PC-3 (cell line): ENCODE data around the gene NEK4. TPM values are rescaled to one million over a fixed set of nuclear protein-coding genes. Genes with fewer than 3 reads are reported as not detected.

ENCODE experiments used
- ATAC-seq: fragments of 200-7000 bp; cut with Tn5 transposase; 2 replicates; pipeline ENCODE4 v1.9.1; 2020; ENCODE audit warnings: mild to moderate bottlenecking, moderate library complexity
- BruUV-seq: library from RNA; stranded (reverse); fragments of 400-500 nt; replicated peaks from 2 replicates; lab custom pipeline; 2021; lab: Mats Ljungman, UMichigan
- CTCF ChIA-PET: fragments of 300-600 bp; sonication (Branson Sonifier 250); formaldehyde crosslinking; loops from one replicate; lab custom pipeline; 2022; ENCODE audit warnings: antibody characterized with exemption; lab: Charles Lee
- POLR2A ChIA-PET: fragments of 300-600 bp; sonication (Branson Sonifier 250); formaldehyde crosslinking; loops from one replicate; lab custom pipeline; 2022; ENCODE audit warnings: antibody characterized with exemption; ENCODE audit not compliant: unreplicated experiment; lab: Charles Lee
- DNase-seq: peaks from one replicate; pipeline ENCODE4 v3.0.0-alpha.2; 2015
- H2AFZ ChIP-seq: fragments of 300-600 bp; sonication (generic); 2 replicates; pipeline ENCODE4 v1.6.0; 2016; ENCODE audit warnings: antibody characterized with exemption, low read length
- H3F3A ChIP-seq: fragments of 300-600 bp; sonication (generic); one replicate; pipeline ENCODE4 v1.6.0; 2017; ENCODE audit warnings: antibody characterized with exemption, low read length, control low read depth, mild to moderate bottlenecking; ENCODE audit not compliant: unreplicated experiment
- H3K27ac ChIP-seq: fragments of 300-600 bp; sonication (generic); 2 replicates; pipeline ENCODE4 v1.5.1; 2016; ENCODE audit warnings: mild to moderate bottlenecking, low read length
- H3K27me3 ChIP-seq: fragments of 300-600 bp; sonication (generic); 2 replicates; pipeline ENCODE4 v1.6.1; 2016; ENCODE audit warnings: low read length, mixed read lengths
- H3K36me3 ChIP-seq: fragments of 300-600 bp; sonication (generic); 2 replicates; pipeline ENCODE4 v1.6.1; 2016; ENCODE audit warnings: low read depth, mixed run types, low read length, mixed read lengths
- H3K4me1 ChIP-seq: fragments of 300-600 bp; sonication (generic); 2 replicates; pipeline ENCODE4 v1.5.1; 2016; ENCODE audit warnings: low read length; ENCODE audit not compliant: insufficient read depth
- H3K4me2 ChIP-seq: fragments of 300-600 bp; sonication (generic); 2 replicates; pipeline ENCODE4 v1.6.0; 2016; ENCODE audit warnings: low read length
- H3K4me3 ChIP-seq: fragments of 300-600 bp; sonication (generic); 2 replicates; pipeline ENCODE4 v1.5.1; 2016; ENCODE audit warnings: mild to moderate bottlenecking, low read length, mixed read lengths
- H3K79me2 ChIP-seq: fragments of 300-600 bp; sonication (generic); 2 replicates; pipeline ENCODE4 v1.6.1; 2017; ENCODE audit warnings: low read length, mixed read lengths
- H3K9ac ChIP-seq: fragments of 300-600 bp; sonication (generic); 2 replicates; pipeline ENCODE4 v1.6.0; 2016; ENCODE audit warnings: mild to moderate bottlenecking, low read length
- H3K9me2 ChIP-seq: fragments of 300-600 bp; sonication (generic); replicated peaks from 2 replicates; pipeline ENCODE4 v1.6.1; 2016; ENCODE audit warnings: mixed run types, low read length, mixed read lengths
- H3K9me3 ChIP-seq: fragments of 300-600 bp; sonication (generic); 2 replicates; pipeline ENCODE4 v1.6.1; 2016; ENCODE audit warnings: low read length, mixed read lengths
- H4K20me1 ChIP-seq: fragments of 300-600 bp; sonication (generic); 2 replicates; pipeline ENCODE4 v1.6.1; 2016; ENCODE audit warnings: low read length, mixed read lengths
- EZH2 ChIP-seq: fragments of 300-600 bp; sonication (generic); IDR thresholded peaks from one replicate; pipeline ENCODE4 v1.6.1; 2017; ENCODE audit warnings: antibody characterized with exemption, mild to moderate bottlenecking, low read length; ENCODE audit not compliant: unreplicated experiment
- EZH2phosphoT487 ChIP-seq: fragments of 300-600 bp; sonication (generic); IDR thresholded peaks from 2 replicates; pipeline ENCODE4 v1.6.1; 2018; ENCODE audit warnings: mild to moderate bottlenecking, antibody characterized with exemption, low read length, borderline replicate concordance
- intact Hi-C: fragments of 100-400 bp; cut with micrococcal nuclease; formaldehyde crosslinking; loops from 2 replicates; pipeline ENCODE4 v1.9.0; 2023
- total RNA-seq: library from RNA; depleted of rRNA; stranded (reverse); fragments of >200 nt; gene quantifications from 2 replicates; pipeline ENCODE4 v1.2.3, GENCODE V29; 2014
- TF ChIP-seq, protein P1 (sequence below): fragments of 300-600 bp; sonication (generic); conservative IDR thresholded peaks from 2 replicates; pipeline ENCODE4 v1.5.1; 2017; ENCODE audit warnings: antibody characterized with exemption, low read depth, mild to moderate bottlenecking, low read length

The NEK4 gene
- total RNA-seq, 1 experiment from 2014 or later: 33.6 TPM

DNA sequence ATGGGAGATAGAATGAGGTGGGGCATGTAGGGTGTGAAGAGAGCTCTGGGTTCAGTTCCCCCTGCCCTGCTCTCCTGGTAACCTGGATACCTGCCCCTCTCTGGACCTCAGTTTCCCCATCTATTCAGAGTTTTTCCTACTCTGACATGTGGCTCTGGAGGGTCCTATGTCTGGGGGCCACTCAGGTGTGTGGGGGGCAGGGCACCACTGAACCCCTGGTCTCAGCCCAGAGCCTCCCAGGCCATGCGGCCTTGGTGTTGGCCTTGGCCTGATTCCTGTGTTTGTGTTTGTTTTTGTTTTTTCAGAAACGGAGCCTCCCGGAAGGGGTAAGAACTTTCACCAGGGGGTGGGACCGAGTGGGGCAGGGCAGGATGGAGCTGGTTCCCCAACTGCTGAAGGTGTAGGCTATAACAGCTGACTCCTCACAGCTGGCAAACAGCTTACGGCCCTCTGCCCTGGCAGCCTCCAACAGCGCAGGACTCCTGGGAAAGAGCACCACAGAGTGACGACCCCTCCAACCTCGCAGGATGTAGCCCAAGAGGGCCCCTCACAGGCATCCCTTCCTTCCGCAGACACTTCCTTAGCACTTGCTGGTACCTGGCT is 24.7 kb upstream of the NEK4 start:
- CTCF ChIA-PET: no interaction called here
- H3K9me2 ChIP-seq: no peaks in the 10 kb centered on the region
- H3K79me2 ChIP-seq: no peaks in the 10 kb centered on the region
- H3K9ac ChIP-seq: no peak overlapping the region
- H3K27me3 ChIP-seq: no peaks in the 10 kb centered on the region
- POLR2A ChIA-PET: no interaction called here
- no peak overlapping the region for H3K27ac ChIP-seq
- BruUV-seq: no TSS peak
- no peaks in the 10 kb centered on the region for H3F3A ChIP-seq
- no peak overlapping the region for H3K4me2 ChIP-seq
- DNase-seq (no peak), ATAC-seq (no peak)
- TF ChIP-seq EZH2 (no peak), EZH2phosphoT487 (no peak)
- TF ChIP-seq, protein P1, sequence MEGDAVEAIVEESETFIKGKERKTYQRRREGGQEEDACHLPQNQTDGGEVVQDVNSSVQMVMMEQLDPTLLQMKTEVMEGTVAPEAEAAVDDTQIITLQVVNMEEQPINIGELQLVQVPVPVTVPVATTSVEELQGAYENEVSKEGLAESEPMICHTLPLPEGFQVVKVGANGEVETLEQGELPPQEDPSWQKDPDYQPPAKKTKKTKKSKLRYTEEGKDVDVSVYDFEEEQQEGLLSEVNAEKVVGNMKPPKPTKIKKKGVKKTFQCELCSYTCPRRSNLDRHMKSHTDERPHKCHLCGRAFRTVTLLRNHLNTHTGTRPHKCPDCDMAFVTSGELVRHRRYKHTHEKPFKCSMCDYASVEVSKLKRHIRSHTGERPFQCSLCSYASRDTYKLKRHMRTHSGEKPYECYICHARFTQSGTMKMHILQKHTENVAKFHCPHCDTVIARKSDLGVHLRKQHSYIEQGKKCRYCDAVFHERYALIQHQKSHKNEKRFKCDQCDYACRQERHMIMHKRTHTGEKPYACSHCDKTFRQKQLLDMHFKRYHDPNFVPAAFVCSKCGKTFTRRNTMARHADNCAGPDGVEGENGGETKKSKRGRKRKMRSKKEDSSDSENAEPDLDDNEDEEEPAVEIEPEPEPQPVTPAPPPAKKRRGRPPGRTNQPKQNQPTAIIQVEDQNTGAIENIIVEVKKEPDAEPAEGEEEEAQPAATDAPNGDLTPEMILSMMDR: no peak
- no peaks in the 10 kb centered on the region for H3K36me3 ChIP-seq
- H2AFZ ChIP-seq: no peak overlapping the region
- H3K4me3 ChIP-seq: no peak overlapping the region
- no peaks in the 10 kb centered on the region for H3K9me3 ChIP-seq
- peaks cover 4% of the 10 kb centered on the region; the same call in 1 of the 2 replicates for H3K4me1 ChIP-seq
- H4K20me1 ChIP-seq: no peaks in the 10 kb centered on the region
- intact Hi-C loops: no loop called here

DNA sequence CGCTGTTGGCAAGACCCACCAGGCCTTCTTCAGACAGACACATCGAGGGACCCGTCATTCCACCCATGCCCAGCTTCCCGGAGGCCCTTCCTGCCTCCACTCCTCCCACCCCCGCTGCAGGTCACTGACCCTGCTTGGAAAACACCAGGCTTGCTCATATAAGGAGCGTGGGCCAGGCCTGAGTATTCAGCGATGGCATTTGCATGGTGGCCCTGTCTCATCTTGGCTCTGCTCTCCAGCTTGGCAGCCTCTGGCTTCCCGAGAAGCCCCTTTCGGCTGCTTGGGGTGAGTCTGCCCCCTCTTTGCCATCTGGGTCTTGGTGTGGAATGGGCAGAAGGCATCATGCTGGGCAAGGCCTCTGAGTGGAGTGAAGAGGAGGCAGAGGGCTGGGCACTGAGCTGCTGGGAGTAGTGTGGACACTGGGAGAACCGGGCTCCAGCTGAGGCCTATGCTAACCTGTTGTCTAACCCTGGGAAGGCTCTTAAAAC is 23.9 kb upstream of the NEK4 start, which contains the start of gene ITIH3:
ITIH3 (plus strand) TSS at position 185 of the 488 bp plus-strand sequence; CDS start at position 193, 8 bp downstream.
- intact Hi-C loops: no loop called here
- no peak for DNase-seq
- H3K4me3 ChIP-seq: no peak within 1 kb of the TSS
- TF ChIP-seq EZH2: no peak
- no peak for TF ChIP-seq EZH2phosphoT487
- TF ChIP-seq, protein P1: no peak
- no peak within 1 kb of the TSS for H3K4me2 ChIP-seq
- no peak within 1 kb of the TSS for H3K9ac ChIP-seq
- H3F3A ChIP-seq: no peaks in the 10 kb centered on the region
- no peaks in the 10 kb centered on the region for H3K9me2 ChIP-seq
- H3K79me2 ChIP-seq: no peaks in the 10 kb centered on the region
- H3K36me3 ChIP-seq: no peaks in the 10 kb centered on the region
- H3K4me1 ChIP-seq: peaks cover 4% of the 10 kb centered on the region; the same call in 1 of the 2 replicates
- ChIA-PET CTCF (no interaction called here), POLR2A (no interaction called here)
- ATAC-seq: no peak
- no peaks in the 10 kb centered on the region for H4K20me1 ChIP-seq
- no TSS peak for BruUV-seq
- no peaks in the 10 kb centered on the region for H3K27me3 ChIP-seq
- no peak within 1 kb of the TSS for H3K27ac ChIP-seq
- no peak within 1 kb of the TSS for H2AFZ ChIP-seq
- H3K9me3 ChIP-seq: no peaks in the 10 kb centered on the region
